Astrocyte of the spinal cord (primary cell): ENCODE data around the gene PCDHA1.
"Not testable (repeated sequence)": the region's sequence is repeated elsewhere in the genome, so short reads cannot be mapped to it uniquely, and the experiment has no call there.

Experiments
- DNase-seq: peaks from one replicate; pipeline ENCODE4 v3.0.0; 2011; ENCODE audit warnings: low read depth, low spot score
- H3K4me3 ChIP-seq: 2 replicates; pipeline ENCODE4 v1.5.1; 2011; ENCODE audit warnings: low read depth, mild to moderate bottlenecking, low read length, moderate library complexity
- in situ Hi-C: cut with HindIII; loops from 2 replicates; pipeline ENCODE4 v1.10.0; 2017; ENCODE audit warnings: low sequenced_read_pairs
- TF ChIP-seq, protein P1 (sequence below): IDR thresholded peaks from 2 replicates; pipeline ENCODE4 v1.5.1; 2012; ENCODE audit warnings: low read depth, mild to moderate bottlenecking, low read length, inconsistent platforms

The PCDHA1 gene

GRCh38 chr5:140833993-140834392 lies 48.1 kb downstream of the PCDHA1 start, which contains the start of gene PCDHA7:
PCDHA7 (plus strand) TSS chr5:140834269; CDS start chr5:140834384, 115 bp downstream.
- H3K4me3 ChIP-seq: no peak within 1 kb of the TSS
- DNase-seq: peak; percentile 7
- TF ChIP-seq, protein P1, sequence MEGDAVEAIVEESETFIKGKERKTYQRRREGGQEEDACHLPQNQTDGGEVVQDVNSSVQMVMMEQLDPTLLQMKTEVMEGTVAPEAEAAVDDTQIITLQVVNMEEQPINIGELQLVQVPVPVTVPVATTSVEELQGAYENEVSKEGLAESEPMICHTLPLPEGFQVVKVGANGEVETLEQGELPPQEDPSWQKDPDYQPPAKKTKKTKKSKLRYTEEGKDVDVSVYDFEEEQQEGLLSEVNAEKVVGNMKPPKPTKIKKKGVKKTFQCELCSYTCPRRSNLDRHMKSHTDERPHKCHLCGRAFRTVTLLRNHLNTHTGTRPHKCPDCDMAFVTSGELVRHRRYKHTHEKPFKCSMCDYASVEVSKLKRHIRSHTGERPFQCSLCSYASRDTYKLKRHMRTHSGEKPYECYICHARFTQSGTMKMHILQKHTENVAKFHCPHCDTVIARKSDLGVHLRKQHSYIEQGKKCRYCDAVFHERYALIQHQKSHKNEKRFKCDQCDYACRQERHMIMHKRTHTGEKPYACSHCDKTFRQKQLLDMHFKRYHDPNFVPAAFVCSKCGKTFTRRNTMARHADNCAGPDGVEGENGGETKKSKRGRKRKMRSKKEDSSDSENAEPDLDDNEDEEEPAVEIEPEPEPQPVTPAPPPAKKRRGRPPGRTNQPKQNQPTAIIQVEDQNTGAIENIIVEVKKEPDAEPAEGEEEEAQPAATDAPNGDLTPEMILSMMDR: no peak
- in situ Hi-C loops: no loop called here

- in situ Hi-C loops, DNase-seq, H3K4me3 ChIP-seq: not testable (repeated sequence)
Observed at GRCh38 chr5:140834439-140835008, 48.6 kb downstream of the PCDHA1 start.

GRCh38 chr5:140835622-140836510 lies 49.9 kb downstream of the PCDHA1 start:
- TF ChIP-seq, protein P1: no peak
- no peak for DNase-seq
- no peak overlapping the region for H3K4me3 ChIP-seq
- in situ Hi-C loops: no loop called here

GRCh38 chr5:140840978-140841962 lies 55.3 kb downstream of the PCDHA1 start, which contains the start of gene PCDHA8:
PCDHA8 (plus strand) TSS chr5:140841187; CDS start chr5:140841322, 135 bp downstream.
- no peak within 1 kb of the TSS for H3K4me3 ChIP-seq
- in situ Hi-C loops: no loop called here
- no peak for DNase-seq
- TF ChIP-seq, protein P1: peak; percentile 21

- no peak for DNase-seq
- in situ Hi-C loops: no loop called here
- TF ChIP-seq, protein P1: no peak
- no peak overlapping the region for H3K4me3 ChIP-seq
Observed at GRCh38 chr5:140842798-140843733, 57.1 kb downstream of the PCDHA1 start.

- in situ Hi-C loops, DNase-seq, H3K4me3 ChIP-seq: not testable (repeated sequence)
Observed at GRCh38 chr5:140848139-140849102, 62.5 kb downstream of the PCDHA1 start, which contains the start of gene PCDHA9. PCDHA9 (plus strand) TSS chr5:140848382; CDS start chr5:140848496, 114 bp downstream.

DNA sequence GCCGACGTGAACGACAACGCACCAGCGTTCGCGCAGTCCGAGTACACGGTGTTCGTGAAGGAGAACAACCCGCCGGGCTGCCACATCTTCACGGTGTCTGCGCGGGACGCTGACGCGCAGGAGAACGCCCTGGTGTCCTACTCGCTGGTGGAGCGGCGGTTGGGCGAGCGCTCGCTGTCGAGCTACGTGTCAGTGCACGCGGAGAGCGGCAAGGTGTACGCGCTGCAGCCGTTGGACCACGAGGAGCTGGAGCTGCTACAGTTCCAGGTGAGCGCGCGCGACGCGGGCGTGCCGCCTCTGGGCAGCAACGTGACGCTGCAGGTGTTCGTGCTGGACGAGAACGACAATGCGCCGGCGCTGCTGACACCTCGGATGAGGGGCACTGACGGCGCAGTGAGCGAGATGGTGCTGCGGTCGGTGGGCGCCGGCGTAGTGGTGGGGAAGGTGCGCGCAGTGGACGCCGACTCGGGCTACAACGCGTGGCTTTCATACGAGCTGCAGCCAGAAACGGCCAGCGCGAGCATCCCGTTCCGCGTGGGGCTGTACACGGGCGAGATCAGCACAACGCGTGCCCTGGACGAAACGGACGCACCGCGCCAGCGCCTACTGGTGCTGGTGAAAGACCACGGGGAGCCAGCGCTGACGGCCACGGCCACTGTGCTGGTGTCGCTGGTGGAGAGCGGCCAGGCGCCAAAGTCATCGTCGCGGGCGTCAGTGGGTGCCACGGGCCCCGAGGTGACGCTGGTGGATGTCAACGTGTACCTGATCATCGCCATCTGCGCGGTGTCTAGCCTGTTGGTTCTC lies 64.1 kb downstream of the PCDHA1 start:
- DNase-seq, in situ Hi-C loops, H3K4me3 ChIP-seq: not testable (repeated sequence)
